ENCODE data around the gene SLC4A1.

The SLC4A1 gene

DNA sequence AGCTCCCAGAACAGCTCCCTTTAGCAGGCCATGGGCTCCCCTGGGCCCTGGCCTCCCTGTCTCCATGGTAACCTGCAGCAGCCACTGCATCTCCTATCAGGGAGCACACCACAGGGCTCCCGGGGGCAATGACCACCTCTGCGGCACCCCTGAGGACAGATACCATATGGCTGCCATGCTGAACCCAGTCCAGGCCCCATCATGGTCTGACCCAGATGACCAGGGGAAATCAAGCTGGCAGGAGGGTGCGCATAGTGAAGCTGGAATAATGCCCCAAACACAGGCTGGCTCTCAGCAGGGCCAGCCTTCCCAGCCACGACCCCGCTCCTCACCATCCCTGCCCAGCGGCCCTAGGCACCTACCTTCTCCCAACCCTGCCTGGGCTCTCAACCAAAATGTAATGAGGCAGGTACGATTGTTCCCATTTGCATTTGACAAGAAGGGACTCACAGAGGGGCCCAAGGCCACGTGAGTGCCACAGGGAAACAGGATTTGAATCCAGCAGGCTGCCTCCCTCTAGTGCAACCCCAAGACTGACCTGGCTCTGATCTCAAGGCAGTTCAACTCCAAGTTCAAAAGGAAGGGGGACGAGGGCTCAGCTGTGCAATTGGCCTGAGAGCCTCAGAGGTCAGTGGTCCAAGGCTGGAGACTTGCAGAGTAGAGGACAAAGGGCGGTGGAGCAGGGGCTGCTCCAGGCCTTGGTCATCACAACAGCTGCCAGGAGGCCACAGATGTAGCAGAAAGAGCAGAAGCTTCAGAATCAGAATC is 42.9 kb upstream of the SLC4A1 start:
- Histone ChIP-seq H3K4me1 (ENCODE audit: control insufficient read depth, insufficient read depth, low read length, poor library complexity, severe bottlenecking) (peaks cover 30% of the 10 kb centered on the region), H3K4me3 (ENCODE audit: insufficient read depth, low read depth, low read length, poor library complexity, severe bottlenecking) (no peak overlapping the region), H3K9me3 (ENCODE audit: control insufficient read depth, low read length) (no peaks in the 10 kb centered on the region), H3K36me3 (ENCODE audit: control insufficient read depth, insufficient read depth, low read length) (no peaks in the 10 kb centered on the region), H3K27me3 (replicated peaks; ENCODE audit: control insufficient read depth, insufficient read depth, low read length, poor library complexity, severe bottlenecking) (peaks cover 16% of the 10 kb centered on the region), H3K27ac (ENCODE audit: insufficient read depth, low read length, poor library complexity, severe bottlenecking) (no peak overlapping the region)
- no peak for DNase-seq

DNA sequence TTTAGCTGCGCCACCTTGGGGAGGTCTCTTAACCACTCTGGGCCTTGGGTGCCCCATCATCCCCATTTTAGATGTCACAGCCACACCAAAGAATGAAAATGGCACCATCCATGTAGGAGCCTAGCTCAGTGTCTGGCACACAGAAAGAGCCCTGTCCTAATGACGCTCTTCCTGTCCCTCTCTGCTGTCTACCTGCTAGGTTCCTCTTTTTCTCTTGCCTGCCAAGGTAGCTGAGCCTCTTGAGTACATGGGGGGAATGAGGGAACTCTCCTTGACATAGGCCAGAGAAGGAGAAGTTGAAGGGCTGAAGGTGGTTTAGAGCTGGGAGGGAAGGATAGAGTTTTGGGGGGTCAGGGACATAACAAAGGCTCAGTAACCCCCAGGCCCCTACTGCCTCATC is 42.3 kb upstream of the SLC4A1 start:
- peaks cover 16% of the 10 kb centered on the region for H3K27me3 ChIP-seq (replicated peaks; ENCODE audit: control insufficient read depth, insufficient read depth, low read length, poor library complexity, severe bottlenecking)
- DNase-seq: no peak

DNA sequence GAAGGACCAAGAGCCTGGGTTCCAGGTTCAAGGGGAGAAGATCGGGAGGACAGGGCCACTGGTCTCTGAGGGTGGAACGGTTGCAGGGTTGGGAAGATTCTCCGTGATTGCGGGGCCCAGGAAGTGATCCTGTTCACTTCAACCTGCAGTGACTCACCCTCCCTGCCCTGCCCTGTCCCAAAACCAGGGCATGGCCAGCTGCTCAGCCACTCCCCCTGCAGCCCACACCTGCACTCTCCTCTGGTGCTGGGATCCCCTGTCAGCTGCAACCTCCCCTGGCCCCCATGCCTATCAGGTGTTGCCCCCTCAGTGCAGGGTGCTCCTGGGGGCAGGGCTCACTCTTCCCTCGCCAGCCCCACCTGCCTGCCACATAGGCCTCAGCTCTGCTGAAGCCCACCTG is 41.5 kb upstream of the SLC4A1 start:
- no peak overlapping the region for H3K27ac ChIP-seq (ENCODE audit: insufficient read depth, low read length, poor library complexity, severe bottlenecking)
- no peaks in the 10 kb centered on the region for H3K9me3 ChIP-seq (ENCODE audit: control insufficient read depth, low read length)
- no peak overlapping the region for H3K4me3 ChIP-seq (ENCODE audit: insufficient read depth, low read depth, low read length, poor library complexity, severe bottlenecking)
- no peaks in the 10 kb centered on the region for H3K36me3 ChIP-seq (ENCODE audit: control insufficient read depth, insufficient read depth, low read length)
- H3K27me3 ChIP-seq (replicated peaks; ENCODE audit: control insufficient read depth, insufficient read depth, low read length, poor library complexity, severe bottlenecking): peaks cover 16% of the 10 kb centered on the region
- DNase-seq: no peak
- peaks cover 20% of the 10 kb centered on the region for H3K4me1 ChIP-seq (ENCODE audit: control insufficient read depth, insufficient read depth, low read length, poor library complexity, severe bottlenecking)

More for the DNA sequence above, 42.3 kb upstream of the SLC4A1 start:
- no peaks in the 10 kb centered on the region for H3K9me3 ChIP-seq (ENCODE audit: control insufficient read depth, low read length)
- no peaks in the 10 kb centered on the region for H3K36me3 ChIP-seq (ENCODE audit: control insufficient read depth, insufficient read depth, low read length)
- peaks cover 25% of the 10 kb centered on the region for H3K4me1 ChIP-seq (ENCODE audit: control insufficient read depth, insufficient read depth, low read length, poor library complexity, severe bottlenecking)
- no peak overlapping the region for H3K4me3 ChIP-seq (ENCODE audit: insufficient read depth, low read depth, low read length, poor library complexity, severe bottlenecking)
- no peak overlapping the region for H3K27ac ChIP-seq (ENCODE audit: insufficient read depth, low read length, poor library complexity, severe bottlenecking)

DNA sequence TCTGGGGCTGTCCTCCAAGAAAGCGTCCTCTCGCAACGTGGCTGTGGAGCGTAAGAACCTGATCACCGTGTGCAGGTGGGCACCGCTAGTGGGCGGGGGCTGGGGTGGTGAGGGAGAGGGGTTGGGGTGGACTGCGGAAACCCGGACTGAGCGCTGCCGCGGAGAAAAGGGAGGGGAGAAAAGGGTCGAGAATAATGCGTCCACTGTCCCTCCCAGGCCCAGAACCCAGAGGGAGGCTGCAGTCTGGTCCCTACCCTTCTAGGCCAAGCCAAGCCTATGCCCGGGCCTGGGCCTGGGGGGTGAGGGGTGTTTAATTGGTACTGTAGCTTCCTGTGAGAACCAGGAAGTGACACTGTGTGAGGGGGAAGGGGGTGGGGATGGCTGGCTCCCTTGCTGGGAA is 40.9 kb upstream of the SLC4A1 start:
- Histone ChIP-seq H3K9me3 (ENCODE audit: control insufficient read depth, low read length) (no peaks in the 10 kb centered on the region), H3K27ac (ENCODE audit: insufficient read depth, low read length, poor library complexity, severe bottlenecking) (no peak overlapping the region), H3K4me3 (ENCODE audit: insufficient read depth, low read depth, low read length, poor library complexity, severe bottlenecking) (peak overlapping the region; percentile 22), H3K27me3 (replicated peaks; ENCODE audit: control insufficient read depth, insufficient read depth, low read length, poor library complexity, severe bottlenecking) (peaks cover 12% of the 10 kb centered on the region), H3K36me3 (ENCODE audit: control insufficient read depth, insufficient read depth, low read length) (no peaks in the 10 kb centered on the region), H3K4me1 (ENCODE audit: control insufficient read depth, insufficient read depth, low read length, poor library complexity, severe bottlenecking) (peaks cover 19% of the 10 kb centered on the region)
- DNase-seq: no peak

DNA sequence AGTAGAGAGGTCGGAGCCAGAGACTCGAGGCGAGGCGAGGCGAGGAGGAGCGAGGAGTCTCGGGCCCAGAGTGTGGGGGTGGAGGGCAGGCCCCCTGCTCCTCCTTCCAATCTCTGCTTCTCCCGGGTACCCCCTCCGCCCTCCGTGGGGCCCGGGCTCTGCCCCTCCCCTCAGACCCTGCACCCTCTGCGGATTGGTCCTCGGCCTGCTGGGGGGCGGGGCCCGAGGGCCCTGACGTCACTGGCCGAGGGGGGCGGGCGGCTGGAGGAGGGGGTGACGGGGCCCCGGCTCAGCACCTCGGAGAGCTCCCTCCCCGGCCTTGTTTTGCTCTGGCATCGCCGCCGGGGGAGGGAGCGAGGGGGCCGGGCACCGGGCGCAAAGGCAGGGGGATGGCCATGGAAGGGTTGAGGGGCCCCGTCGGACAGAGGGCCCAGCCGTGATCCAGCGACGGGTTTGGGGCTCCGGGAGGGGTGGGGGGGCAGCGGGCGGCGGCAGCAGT is 40.4 kb upstream of the SLC4A1 start, which contains the start of gene RUNDC3A:
Gene RUNDC3A (plus strand): TSS at position 282 of the 499 bp plus-strand sequence. CDS start 232 bp downstream, outside the sequence.
- DNase-seq: peak; percentile 71 to 74 (median 71)
- Histone ChIP-seq H3K27me3 (replicated peaks; ENCODE audit: control insufficient read depth, insufficient read depth, low read length, poor library complexity, severe bottlenecking) (peaks cover 11% of the 10 kb centered on the region), H3K36me3 (ENCODE audit: control insufficient read depth, insufficient read depth, low read length) (no peaks in the 10 kb centered on the region), H3K4me1 (ENCODE audit: control insufficient read depth, insufficient read depth, low read length, poor library complexity, severe bottlenecking) (peaks cover 19% of the 10 kb centered on the region), H3K9me3 (ENCODE audit: control insufficient read depth, low read length) (no peaks in the 10 kb centered on the region), H3K4me3 (ENCODE audit: insufficient read depth, low read depth, low read length, poor library complexity, severe bottlenecking) (peak within 1 kb of the TSS; percentile 22), H3K27ac (ENCODE audit: insufficient read depth, low read length, poor library complexity, severe bottlenecking) (no peak within 1 kb of the TSS)

DNA sequence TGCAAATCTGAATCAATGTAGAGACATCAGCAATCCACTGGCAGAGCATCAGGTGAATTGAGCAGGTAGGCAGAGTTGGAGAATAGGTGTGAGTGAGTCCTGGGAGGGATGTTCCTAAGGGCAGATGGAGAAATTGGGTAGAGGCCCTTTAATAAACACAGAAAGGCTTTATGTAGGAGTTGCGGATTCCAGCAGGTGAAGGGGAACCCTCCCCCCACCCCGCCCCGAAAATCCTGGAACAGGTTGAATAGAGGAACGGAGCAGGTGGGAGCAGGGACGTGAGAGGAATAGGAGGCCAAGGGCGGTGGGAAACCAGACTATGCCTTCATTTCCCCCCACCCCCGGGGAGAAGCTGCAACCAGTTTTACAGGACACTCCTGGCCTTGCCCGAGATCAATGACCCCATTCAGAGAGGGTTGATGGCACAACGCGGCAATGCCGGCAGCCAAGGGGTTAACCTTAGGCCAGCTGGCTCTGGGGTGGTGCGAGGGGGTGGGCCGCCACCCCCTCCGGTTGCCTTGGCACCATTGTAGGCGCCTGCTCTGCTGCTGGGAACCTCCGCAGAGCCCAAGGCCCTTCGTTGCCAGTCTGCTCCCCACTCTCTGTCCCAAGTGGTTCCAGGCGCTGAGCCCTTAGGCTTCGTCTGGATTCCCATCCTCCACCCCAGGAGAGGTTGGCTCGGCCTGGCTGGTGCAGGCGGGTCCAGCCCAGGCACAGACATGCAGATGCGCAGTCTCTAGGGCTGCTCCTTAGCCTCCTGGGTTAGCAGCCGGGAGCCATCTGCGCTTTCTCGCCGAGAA is 39.7 kb upstream of the SLC4A1 start:
- Histone ChIP-seq H3K27ac (ENCODE audit: insufficient read depth, low read length, poor library complexity, severe bottlenecking) (no peak overlapping the region), H3K36me3 (ENCODE audit: control insufficient read depth, insufficient read depth, low read length) (no peaks in the 10 kb centered on the region), H3K27me3 (replicated peaks; ENCODE audit: control insufficient read depth, insufficient read depth, low read length, poor library complexity, severe bottlenecking) (peaks cover 7% of the 10 kb centered on the region), H3K4me1 (ENCODE audit: control insufficient read depth, insufficient read depth, low read length, poor library complexity, severe bottlenecking) (peaks cover 19% of the 10 kb centered on the region), H3K4me3 (ENCODE audit: insufficient read depth, low read depth, low read length, poor library complexity, severe bottlenecking) (no peak overlapping the region), H3K9me3 (ENCODE audit: control insufficient read depth, low read length) (no peaks in the 10 kb centered on the region)
- no peak for DNase-seq

DNA sequence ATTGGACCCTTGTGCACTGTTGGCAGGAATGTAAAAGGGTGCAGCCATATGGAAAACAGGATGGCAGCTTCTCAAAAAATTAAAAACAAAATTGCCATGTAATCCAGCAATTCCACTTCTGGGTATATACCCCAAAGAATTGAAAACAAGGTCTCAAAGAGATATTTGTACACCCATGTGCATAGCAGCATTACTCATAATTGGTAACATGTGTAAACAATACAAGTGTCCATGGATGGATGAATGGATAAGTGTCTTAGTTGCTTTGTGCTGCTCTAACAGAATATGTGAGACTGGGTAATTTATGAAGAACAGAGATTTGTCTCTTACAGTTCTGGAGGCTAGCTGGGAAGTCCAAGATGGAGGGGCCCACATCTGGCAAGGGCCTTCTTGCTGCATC is 36.7 kb upstream of the SLC4A1 start:
- no peaks in the 10 kb centered on the region for H3K9me3 ChIP-seq (ENCODE audit: control insufficient read depth, low read length)
- H3K27me3 ChIP-seq (replicated peaks; ENCODE audit: control insufficient read depth, insufficient read depth, low read length, poor library complexity, severe bottlenecking): peaks cover 7% of the 10 kb centered on the region
- H3K36me3 ChIP-seq (ENCODE audit: control insufficient read depth, insufficient read depth, low read length): no peaks in the 10 kb centered on the region
- H3K27ac ChIP-seq (ENCODE audit: insufficient read depth, low read length, poor library complexity, severe bottlenecking): no peak overlapping the region
- peaks cover 19% of the 10 kb centered on the region for H3K4me1 ChIP-seq (ENCODE audit: control insufficient read depth, insufficient read depth, low read length, poor library complexity, severe bottlenecking)
- no peak for DNase-seq
- no peak overlapping the region for H3K4me3 ChIP-seq (ENCODE audit: insufficient read depth, low read depth, low read length, poor library complexity, severe bottlenecking)

DNA sequence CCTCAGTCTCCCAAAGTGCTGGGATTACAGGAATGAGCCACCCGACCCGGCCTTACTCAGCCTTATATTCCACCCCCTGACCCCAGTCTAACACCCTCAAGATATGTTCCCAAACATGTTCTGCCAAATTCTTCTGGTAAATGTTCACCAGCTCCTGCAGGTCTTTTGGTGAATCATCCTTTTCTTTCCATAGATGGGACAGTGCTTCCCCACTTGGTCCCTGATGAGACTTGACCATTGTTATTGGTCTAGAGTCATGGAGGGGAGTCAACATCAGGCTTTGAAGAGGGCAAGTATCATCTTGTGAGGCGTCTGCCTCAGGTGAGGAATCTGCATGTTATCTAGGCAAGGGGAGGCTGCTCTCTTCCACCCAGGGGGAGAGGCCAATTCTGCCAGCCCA is 30.0 kb upstream of the SLC4A1 start:
- H3K27ac ChIP-seq (ENCODE audit: insufficient read depth, low read length, poor library complexity, severe bottlenecking): no peak overlapping the region
- no peak for DNase-seq
- H3K9me3 ChIP-seq (ENCODE audit: control insufficient read depth, low read length): no peaks in the 10 kb centered on the region
- H3K27me3 ChIP-seq (replicated peaks; ENCODE audit: control insufficient read depth, insufficient read depth, low read length, poor library complexity, severe bottlenecking): no peaks in the 10 kb centered on the region
- no peaks in the 10 kb centered on the region for H3K4me1 ChIP-seq (ENCODE audit: control insufficient read depth, insufficient read depth, low read length, poor library complexity, severe bottlenecking)
- no peaks in the 10 kb centered on the region for H3K36me3 ChIP-seq (ENCODE audit: control insufficient read depth, insufficient read depth, low read length)
- H3K4me3 ChIP-seq (ENCODE audit: insufficient read depth, low read depth, low read length, poor library complexity, severe bottlenecking): no peak overlapping the region

DNA sequence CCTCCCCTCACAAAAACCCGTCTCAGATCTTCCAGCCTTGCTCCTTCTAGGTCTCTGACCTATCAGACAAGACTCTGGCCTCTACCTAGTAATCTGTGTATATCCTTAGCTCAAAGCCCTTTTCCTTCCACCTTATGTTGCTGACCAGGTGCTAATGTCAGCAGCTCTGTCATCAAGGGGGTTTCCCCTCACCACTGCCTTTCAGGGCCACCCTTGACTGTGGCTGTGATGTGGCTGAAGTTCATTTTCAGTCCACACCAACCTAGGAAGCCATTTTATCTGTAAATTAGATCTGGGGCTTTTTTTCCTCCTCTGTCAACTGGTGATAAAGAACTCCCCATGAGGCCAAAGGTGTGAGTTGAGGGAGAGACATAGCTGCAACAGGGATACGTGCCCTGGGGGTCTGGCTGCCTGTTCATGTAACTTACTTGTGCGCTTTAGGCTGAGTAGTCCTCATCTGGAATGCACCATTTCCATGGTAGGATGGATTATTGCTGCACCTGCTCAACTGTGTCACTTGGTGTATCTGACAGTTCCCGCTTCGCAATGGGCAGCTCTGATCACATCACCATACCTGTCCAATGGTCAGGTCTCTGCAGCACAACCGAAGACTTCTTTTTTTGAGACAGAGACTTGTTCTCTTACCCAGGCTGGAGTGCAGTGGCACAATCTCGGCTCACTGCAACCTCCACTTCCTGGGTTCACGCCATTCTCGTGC is 25.7 kb upstream of the SLC4A1 start:
- Histone ChIP-seq H3K36me3 (ENCODE audit: control insufficient read depth, insufficient read depth, low read length) (no peaks in the 10 kb centered on the region), H3K4me3 (ENCODE audit: insufficient read depth, low read depth, low read length, poor library complexity, severe bottlenecking) (no peak overlapping the region), H3K9me3 (ENCODE audit: control insufficient read depth, low read length) (no peaks in the 10 kb centered on the region), H3K4me1 (ENCODE audit: control insufficient read depth, insufficient read depth, low read length, poor library complexity, severe bottlenecking) (no peaks in the 10 kb centered on the region), H3K27ac (ENCODE audit: insufficient read depth, low read length, poor library complexity, severe bottlenecking) (no peak overlapping the region), H3K27me3 (replicated peaks; ENCODE audit: control insufficient read depth, insufficient read depth, low read length, poor library complexity, severe bottlenecking) (no peaks in the 10 kb centered on the region)
- no peak for DNase-seq

Data from effector memory CD4-positive, alpha-beta T cell (primary cell).